DOHH2 (cell line): ENCODE data around the gene CCBE1.

ENCODE experiments used
- H3F3A ChIP-seq: fragments of 200-600 bp; sonication (generic), shearing (Covaris generic); 2 replicates; pipeline ENCODE4 v1.6.0; 2016; ENCODE audit warnings: antibody characterized with exemption, mild to moderate bottlenecking; ENCODE audit not compliant: control insufficient read depth, insufficient read depth
- H3K27ac ChIP-seq: fragments of 200-600 bp; sonication (generic); 2 replicates; pipeline ENCODE4 v1.5.1; 2014; ENCODE audit warnings: low read depth, mild to moderate bottlenecking, low read length, moderate library complexity
- H3K27me3 ChIP-seq: fragments of 200-600 bp; sonication (generic); 2 replicates; pipeline ENCODE4 v1.6.1; 2014; ENCODE audit warnings: mild to moderate bottlenecking, low read length, mixed read lengths; ENCODE audit not compliant: control insufficient read depth
- H3K36me3 ChIP-seq: fragments of 200-600 bp; sonication (generic); 2 replicates; pipeline ENCODE4 v1.6.1; 2014; ENCODE audit warnings: mild to moderate bottlenecking, low read length, moderate library complexity, mixed read lengths; ENCODE audit not compliant: control insufficient read depth
- H3K4me1 ChIP-seq: fragments of 200-600 bp; sonication (generic); 2 replicates; pipeline ENCODE4 v1.6.1; 2014; ENCODE audit warnings: mild to moderate bottlenecking, low read length, mixed read lengths; ENCODE audit not compliant: control insufficient read depth
- H3K4me2 ChIP-seq: fragments of 200-600 bp; sonication (generic); 2 replicates; pipeline ENCODE4 v1.6.0; 2014; ENCODE audit warnings: mild to moderate bottlenecking, low read length, moderate library complexity
- H3K4me3 ChIP-seq: fragments of 200-600 bp; sonication (generic); 2 replicates; pipeline ENCODE4 v1.5.1; 2014; ENCODE audit warnings: mild to moderate bottlenecking, low read length, mixed read lengths
- H3K79me2 ChIP-seq: fragments of 200-600 bp; sonication (generic); 2 replicates; pipeline ENCODE4 v1.6.1; 2014; ENCODE audit warnings: mild to moderate bottlenecking, low read length, mixed read lengths; ENCODE audit not compliant: control insufficient read depth
- H3K9me2 ChIP-seq: fragments of 200-600 bp; sonication (generic); replicated peaks from 2 replicates; pipeline ENCODE4 v1.6.1; 2014; ENCODE audit warnings: mild to moderate bottlenecking, low read length, mixed read lengths; ENCODE audit not compliant: control insufficient read depth
- H3K9me3 ChIP-seq: fragments of 200-600 bp; sonication (generic); 2 replicates; pipeline ENCODE4 v1.6.1; 2014; ENCODE audit warnings: antibody characterized with exemption, low read length, mixed read lengths; ENCODE audit not compliant: control insufficient read depth, insufficient read depth
- H4K20me1 ChIP-seq: fragments of 200-600 bp; sonication (generic); 2 replicates; pipeline ENCODE4 v1.6.0; 2014; ENCODE audit warnings: low read depth, mild to moderate bottlenecking, antibody characterized with exemption, low read length, moderate library complexity; ENCODE audit not compliant: control insufficient read depth, insufficient read depth
- EZH2phosphoT487 ChIP-seq: fragments of 200-600 bp; sonication (generic); IDR thresholded peaks from 2 replicates; pipeline ENCODE4 v1.6.1; 2017; ENCODE audit warnings: borderline replicate concordance, mild to moderate bottlenecking, antibody characterized with exemption, low read length, moderate library complexity, mixed read lengths
- TF ChIP-seq, protein P1 (sequence below): fragments of 200-600 bp; sonication (generic); IDR thresholded peaks from one replicate; pipeline ENCODE4 v1.5.1; 2014; ENCODE audit warnings: antibody characterized with exemption, mild to moderate bottlenecking, low read depth, low read length; ENCODE audit not compliant: poor library complexity, severe bottlenecking

CCBE1 gene

GRCh38 chr18:59466980-59467379, 230.2 kb downstream of the CCBE1 start:
- Histone ChIP-seq H3K27me3 (no peaks in the 10 kb centered on the region), H3K4me1 (no peaks in the 10 kb centered on the region), H3K9me2 (no peaks in the 10 kb centered on the region), H3K4me2 (no peak overlapping the region), H3F3A (no peaks in the 10 kb centered on the region), H3K27ac (no peak overlapping the region), H4K20me1 (no peaks in the 10 kb centered on the region), H3K9me3 (no peaks in the 10 kb centered on the region), H3K36me3 (no peaks in the 10 kb centered on the region), H3K79me2 (no peaks in the 10 kb centered on the region), H3K4me3 (no peak overlapping the region)
- TF ChIP-seq EZH2phosphoT487: no peak

- no peak overlapping the region for H3K4me3 ChIP-seq
- no peaks in the 10 kb centered on the region for H3K79me2 ChIP-seq
- H4K20me1 ChIP-seq: no peaks in the 10 kb centered on the region
- H3K27ac ChIP-seq: no peak overlapping the region
- no peaks in the 10 kb centered on the region for H3K9me3 ChIP-seq
- no peak overlapping the region for H3K4me2 ChIP-seq
- TF ChIP-seq, protein P1, sequence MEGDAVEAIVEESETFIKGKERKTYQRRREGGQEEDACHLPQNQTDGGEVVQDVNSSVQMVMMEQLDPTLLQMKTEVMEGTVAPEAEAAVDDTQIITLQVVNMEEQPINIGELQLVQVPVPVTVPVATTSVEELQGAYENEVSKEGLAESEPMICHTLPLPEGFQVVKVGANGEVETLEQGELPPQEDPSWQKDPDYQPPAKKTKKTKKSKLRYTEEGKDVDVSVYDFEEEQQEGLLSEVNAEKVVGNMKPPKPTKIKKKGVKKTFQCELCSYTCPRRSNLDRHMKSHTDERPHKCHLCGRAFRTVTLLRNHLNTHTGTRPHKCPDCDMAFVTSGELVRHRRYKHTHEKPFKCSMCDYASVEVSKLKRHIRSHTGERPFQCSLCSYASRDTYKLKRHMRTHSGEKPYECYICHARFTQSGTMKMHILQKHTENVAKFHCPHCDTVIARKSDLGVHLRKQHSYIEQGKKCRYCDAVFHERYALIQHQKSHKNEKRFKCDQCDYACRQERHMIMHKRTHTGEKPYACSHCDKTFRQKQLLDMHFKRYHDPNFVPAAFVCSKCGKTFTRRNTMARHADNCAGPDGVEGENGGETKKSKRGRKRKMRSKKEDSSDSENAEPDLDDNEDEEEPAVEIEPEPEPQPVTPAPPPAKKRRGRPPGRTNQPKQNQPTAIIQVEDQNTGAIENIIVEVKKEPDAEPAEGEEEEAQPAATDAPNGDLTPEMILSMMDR: no peak
- no peak for TF ChIP-seq EZH2phosphoT487
- no peaks in the 10 kb centered on the region for H3K27me3 ChIP-seq
- no peaks in the 10 kb centered on the region for H3K36me3 ChIP-seq
- H3K9me2 ChIP-seq: no peaks in the 10 kb centered on the region
- H3K4me1 ChIP-seq: no peaks in the 10 kb centered on the region
- H3F3A ChIP-seq: no peaks in the 10 kb centered on the region
Measured at GRCh38 chr18:59464486-59464885, 232.7 kb downstream of the CCBE1 start.

DNA sequence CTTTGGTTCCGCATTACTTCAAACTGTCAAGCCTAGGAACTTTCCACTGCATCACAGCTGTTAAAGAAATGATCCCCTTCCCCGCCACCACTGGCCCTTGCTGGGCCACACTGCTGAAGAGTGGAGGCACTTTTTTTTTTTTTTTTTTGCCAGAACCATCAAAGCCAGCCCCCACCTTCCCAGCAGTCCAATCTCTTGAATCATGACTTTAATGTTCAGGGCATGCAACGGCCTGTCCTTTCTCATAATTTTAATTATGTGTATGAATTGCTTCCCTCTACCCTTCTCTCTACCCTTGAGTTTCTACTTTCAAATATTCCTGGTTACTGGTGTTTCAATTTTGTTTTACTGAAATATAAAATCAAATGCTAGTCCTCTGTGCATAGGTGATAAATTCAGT, 236.1 kb downstream of the CCBE1 start:
- Histone ChIP-seq H3K4me1 (no peaks in the 10 kb centered on the region), H3K9me3 (no peaks in the 10 kb centered on the region), H3K4me3 (no peak overlapping the region), H3K9me2 (no peaks in the 10 kb centered on the region), H4K20me1 (no peaks in the 10 kb centered on the region), H3K36me3 (no peaks in the 10 kb centered on the region), H3K4me2 (no peak overlapping the region), H3K27me3 (peaks cover 6% of the 10 kb centered on the region), H3K79me2 (no peaks in the 10 kb centered on the region), H3F3A (no peaks in the 10 kb centered on the region), H3K27ac (no peak overlapping the region)
- TF ChIP-seq, protein P1: no peak
- no peak for TF ChIP-seq EZH2phosphoT487

GRCh38 chr18:59460072-59460420, 237.2 kb downstream of the CCBE1 start:
- no peak overlapping the region for H3K4me2 ChIP-seq
- no peaks in the 10 kb centered on the region for H3K36me3 ChIP-seq
- H3F3A ChIP-seq: no peaks in the 10 kb centered on the region
- no peaks in the 10 kb centered on the region for H3K4me1 ChIP-seq
- H3K27me3 ChIP-seq: peaks cover 10% of the 10 kb centered on the region
- no peak overlapping the region for H3K4me3 ChIP-seq
- H3K9me2 ChIP-seq: no peaks in the 10 kb centered on the region
- no peaks in the 10 kb centered on the region for H3K79me2 ChIP-seq
- H3K9me3 ChIP-seq: no peaks in the 10 kb centered on the region
- TF ChIP-seq, protein P1: no peak
- TF ChIP-seq EZH2phosphoT487: no peak
- no peaks in the 10 kb centered on the region for H4K20me1 ChIP-seq
- no peak overlapping the region for H3K27ac ChIP-seq
